GM12892 (cell line): Measurements from ENCODE around the gene LGALS9.

Source experiments
- POLR2A ChIP-seq: IDR thresholded peaks from 2 replicates; pipeline ENCODE4 v1.6.1; 2011; ENCODE audit warnings: low read depth, low read length, control low read depth
- POLR2AphosphoS5 ChIP-seq: IDR thresholded peaks from 2 replicates; pipeline ENCODE4 v1.6.1; 2011; ENCODE audit warnings: low read depth, low read length, control low read depth
- TAF1 ChIP-seq: IDR thresholded peaks from 2 replicates; pipeline ENCODE4 v1.6.1; 2011; ENCODE audit warnings: low read depth, mild to moderate bottlenecking, control low read depth, low read length, borderline replicate concordance

DNA sequence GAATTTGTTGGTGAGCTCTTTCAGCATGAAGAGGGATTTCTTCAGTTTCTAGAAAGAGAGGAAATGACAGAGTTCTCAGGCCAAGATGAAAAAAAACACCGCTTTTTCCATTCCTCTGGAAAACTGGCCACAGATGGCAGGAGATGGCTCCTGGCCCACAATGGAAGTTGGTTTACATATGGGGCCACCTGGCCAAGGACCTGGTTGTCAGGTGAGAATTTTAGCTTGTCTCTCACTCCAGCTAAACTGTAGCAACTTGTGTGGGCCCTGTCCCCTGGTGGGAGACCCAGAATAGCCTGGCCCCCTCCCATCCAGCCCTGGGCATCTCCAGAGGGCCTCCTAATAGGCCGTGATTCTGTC lies 33.6 kb downstream of the LGALS9 start:
- TF ChIP-seq POLR2A (no peak), POLR2AphosphoS5 (no peak), TAF1 (no peak)
